A673 (cell line): ENCODE data around the gene MANSC4.

Source experiments
- CTCF ChIP-seq: fragments of 300-800, 200-600 bp; sonication (generic); conservative IDR thresholded peaks from 2 replicates; pipeline ENCODE4 v1.5.1; 2017; ENCODE audit warnings: low read depth, mild to moderate bottlenecking, antibody characterized with exemption, low read length, moderate library complexity, mixed read lengths
- EZH2 ChIP-seq: fragments of 200-600 bp; sonication (generic); IDR thresholded peaks from 2 replicates; pipeline ENCODE4 v1.6.1; 2017; ENCODE audit warnings: borderline replicate concordance, low read depth, mild to moderate bottlenecking, mixed read lengths, antibody characterized with exemption, low read length; ENCODE audit not compliant: poor library complexity, severe bottlenecking

DNA sequence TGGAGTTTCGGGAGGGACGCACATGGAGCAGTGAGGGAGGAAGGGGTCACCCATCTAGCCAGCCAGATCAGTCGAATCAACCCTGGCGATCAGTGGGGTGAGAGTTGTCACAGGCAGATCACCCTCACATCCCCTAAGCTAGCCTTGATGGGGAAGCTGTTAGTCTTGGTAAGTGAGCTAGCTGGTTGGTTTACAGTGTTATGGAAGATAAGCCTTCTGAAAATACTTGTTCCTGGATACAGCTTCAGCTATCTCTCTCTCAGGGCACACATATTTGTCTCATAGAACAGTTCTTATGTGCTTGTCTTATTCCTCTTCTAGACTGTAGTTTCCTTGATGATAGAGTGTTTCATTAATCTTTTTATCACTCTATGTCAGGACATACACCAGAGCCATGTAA is 26.2 kb upstream of the MANSC4 start:
- no peak for TF ChIP-seq CTCF
- no peak for TF ChIP-seq EZH2
